DMS114 treated with DMSO at 0.1 percent for 48 hours (cell line): ENCODE results near the gene OTOR.

Experiments used
- DNase-seq: peaks from one replicate; lab custom pipeline; 2025; ENCODE audit not compliant: unreplicated experiment; lab: John Stamatoyannopoulos, UW

Gene OTOR, protein sequence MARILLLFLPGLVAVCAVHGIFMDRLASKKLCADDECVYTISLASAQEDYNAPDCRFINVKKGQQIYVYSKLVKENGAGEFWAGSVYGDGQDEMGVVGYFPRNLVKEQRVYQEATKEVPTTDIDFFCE

DNA sequence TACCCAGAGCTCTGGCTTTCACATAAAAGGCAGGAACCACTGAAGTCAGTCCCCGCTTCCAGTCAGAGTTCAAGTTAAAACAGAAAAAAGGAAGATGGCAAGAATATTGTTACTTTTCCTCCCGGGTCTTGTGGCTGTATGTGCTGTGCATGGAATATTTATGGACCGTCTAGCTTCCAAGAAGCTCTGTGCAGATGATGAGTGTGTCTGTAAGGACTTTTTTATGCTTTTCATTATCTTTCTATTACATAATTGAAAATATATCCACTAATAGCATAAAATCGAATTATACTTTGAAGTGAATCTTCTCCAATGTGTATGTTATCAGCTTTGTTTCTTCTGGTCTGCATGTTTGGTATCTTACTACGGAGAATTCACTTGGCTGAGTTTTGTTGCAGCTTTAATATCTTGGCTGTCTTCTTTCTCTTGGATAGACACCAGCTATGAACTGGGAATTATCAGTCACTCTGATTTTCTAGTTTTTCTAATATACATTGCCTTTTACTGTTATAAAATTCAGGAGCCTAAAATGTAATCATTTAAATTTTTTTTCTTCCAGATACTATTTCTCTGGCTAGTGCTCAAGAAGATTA lies at the start of gene OTOR:
Gene OTOR (plus strand): TSS at position 51 of the 593 bp plus-strand sequence. CDS start 44 bp downstream, at position 95.
- DNase-seq, result no peak

DNA sequence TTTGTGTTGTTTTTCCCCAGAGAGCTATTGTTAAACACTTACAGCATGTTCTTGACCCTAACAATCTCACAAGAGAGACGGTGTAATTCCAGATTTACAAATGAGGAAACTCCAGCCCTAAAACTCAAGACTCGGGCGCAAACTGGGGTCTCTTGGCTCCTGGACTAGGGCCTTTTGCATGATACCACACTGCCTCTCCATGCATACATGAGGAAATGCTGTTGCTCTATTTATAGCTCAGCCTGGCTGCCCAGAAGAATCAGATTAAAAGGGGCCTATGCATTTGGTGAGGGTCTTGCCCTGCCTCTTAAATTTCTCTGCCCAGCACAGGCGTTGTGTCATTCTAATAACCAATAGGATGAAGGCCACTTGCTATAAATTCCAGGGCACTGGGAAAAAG lies 48.9 kb upstream of the OTOR start:
- no peak for DNase-seq

DNA sequence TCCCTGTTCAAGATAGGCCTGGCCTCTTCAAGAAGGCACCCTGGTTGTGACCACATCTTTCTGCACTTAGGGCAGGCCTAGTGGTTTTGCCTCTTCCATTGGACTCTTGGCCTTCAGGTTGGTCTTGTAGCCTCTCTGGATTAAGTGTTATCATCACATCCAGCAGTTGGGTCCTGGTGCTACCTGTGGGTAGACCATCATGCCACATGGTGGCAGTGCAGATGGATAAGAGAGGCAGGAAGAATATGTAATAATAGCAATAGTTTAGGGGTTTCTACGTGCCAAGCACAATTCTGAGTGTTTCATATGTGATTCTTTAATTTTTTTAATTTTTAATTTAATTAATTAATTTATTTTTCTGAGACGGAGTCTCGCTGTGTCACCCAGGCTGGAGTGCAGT lies 46.9 kb upstream of the OTOR start:
- DNase-seq, result no peak

DNA sequence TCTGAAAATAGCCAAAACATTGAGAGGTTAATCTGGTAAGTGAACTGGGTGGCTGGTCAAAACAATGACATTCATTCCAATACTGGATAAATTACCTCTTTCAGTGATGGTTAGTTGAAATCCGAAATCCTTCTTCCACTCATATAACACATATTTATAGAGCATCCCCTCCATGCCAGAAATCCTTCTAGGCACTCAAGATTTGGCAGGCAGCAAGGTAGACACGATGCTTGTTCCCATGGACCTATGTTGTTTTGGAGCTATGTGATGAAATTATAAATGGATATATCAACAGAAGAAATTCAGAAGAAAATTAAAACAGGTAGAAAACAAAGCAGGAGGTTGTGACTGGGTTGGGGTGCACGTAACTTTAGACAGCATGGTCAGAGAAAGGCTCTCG lies 44.6 kb upstream of the OTOR start:
- DNase-seq, result no peak

DNA sequence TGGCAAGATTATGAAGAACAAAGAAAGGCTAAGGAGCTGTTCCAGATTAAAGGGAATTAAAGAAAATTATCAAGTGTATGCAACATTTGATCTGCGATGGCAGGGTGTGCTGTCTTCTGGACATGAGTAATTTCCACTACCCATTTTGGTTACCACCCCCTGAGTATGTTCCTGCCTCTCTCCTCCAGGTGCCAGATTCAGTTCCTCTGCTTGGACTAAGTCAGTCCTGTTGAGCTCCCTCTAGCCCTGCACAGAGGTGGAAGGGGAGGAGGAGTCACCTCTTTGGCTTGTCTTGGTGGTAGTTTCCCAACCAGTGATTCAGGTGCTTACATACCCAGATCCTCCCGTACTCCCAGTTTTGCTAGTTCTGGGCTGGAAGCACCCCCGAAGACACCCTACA lies 40.5 kb upstream of the OTOR start:
- no peak for DNase-seq

DNA sequence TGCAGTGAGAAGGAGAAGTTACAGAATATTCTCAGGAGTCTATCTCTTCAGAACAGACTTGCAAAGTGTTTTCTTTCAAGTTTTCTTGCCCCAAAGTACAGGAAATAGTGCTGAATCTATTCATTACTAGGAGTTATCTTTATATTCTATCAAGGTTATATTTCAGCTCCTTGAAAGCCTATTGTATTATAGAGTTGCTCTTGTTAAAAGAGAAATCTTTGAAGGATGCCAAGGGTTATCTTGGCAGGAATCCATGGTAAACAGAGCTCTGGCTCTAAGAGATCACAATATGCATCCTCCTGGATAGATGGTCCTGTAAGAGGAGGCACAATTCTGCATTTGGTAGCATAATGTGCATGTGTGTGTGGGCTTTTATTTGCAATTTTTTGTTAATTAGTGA lies 39.6 kb upstream of the OTOR start:
- no peak for DNase-seq

DNA sequence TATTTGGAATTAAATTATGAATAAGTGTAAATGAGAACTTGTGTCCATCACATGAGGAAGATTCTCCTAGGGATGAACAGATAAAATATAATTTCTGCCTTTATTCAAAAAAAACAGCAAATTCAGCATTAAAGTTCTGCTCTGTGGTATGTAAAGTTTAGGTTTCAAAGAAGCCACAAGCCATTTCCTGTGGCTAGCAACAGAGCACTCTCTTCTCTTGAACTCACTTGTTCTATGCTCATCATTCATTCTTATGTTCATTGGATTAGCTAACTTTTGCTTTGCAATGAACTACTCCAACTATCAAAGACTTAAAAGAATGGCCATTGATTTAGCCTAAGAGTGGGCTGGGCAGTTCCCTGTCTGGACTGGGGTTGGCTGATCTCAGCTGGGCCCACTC lies 39.1 kb upstream of the OTOR start:
- DNase-seq, result no peak

DNA sequence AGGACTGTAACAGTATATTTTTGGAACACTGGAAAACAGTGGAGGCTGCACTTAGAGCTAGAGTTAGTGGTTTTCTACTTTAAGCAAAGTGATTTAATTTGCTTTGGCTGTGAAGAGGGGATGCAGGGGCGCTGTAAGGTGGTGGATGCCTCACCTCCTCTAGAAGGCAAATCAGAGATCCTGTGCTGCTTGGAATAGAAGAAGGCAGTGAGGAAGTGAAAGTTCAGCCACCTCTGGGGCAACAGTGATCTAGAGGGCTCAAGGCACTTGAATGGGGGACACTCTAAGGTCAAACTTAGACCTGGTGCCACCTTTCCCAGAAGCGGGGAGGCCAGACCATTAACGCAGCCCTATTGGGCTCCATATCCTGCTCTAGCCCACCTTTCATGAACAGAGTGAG lies 37.4 kb upstream of the OTOR start:
- no peak for DNase-seq

DNA sequence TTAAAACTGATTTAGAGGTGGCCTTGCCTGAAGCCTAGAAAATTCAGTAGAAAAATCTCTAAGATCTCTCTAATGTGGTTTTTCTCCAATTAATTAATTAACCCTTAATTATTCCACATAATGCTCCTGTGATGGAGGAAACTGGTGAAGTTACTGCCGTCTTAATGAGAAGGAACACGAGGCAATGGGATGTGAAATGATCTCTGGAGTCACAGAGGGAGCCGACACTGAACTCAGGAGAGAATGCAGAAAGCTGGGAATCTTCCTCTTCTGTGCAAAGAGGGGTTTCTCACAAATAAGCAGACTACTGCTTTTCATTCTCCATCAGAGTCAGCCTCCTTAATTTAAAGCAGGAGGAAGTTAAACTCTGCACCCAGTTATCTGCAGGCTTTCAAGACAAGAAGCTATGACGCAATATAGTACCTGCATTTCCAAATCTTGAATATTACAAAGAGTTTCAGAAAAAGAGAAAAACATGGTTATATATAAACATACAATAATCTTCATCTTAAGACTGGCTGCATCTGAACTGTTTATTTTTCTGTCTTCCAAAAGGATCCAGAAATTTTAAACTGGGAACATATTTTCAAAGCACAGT lies 36.4 kb upstream of the OTOR start:
- no peak for DNase-seq

DNA sequence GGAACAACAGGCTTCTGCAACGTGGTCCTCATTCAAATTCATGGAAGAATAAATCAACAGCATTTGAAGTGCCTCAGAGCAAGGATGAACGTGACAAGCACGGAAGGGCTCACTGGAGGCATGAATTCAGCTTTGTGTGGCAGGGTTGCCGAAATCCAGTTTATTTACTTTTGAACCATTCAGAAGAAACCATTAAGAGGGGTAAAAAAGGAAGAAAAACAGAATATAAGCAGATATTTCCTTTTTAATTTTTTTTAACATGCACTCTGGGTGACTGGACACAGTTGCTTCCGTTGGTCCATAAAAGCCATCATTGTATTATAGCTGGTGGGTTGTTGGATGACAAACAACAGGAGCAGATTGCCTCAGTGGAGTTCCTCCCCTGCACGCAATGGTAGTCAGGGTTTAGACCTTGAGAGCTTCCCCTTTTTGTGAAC lies 35.6 kb upstream of the OTOR start:
- DNase-seq, result no peak

DNA sequence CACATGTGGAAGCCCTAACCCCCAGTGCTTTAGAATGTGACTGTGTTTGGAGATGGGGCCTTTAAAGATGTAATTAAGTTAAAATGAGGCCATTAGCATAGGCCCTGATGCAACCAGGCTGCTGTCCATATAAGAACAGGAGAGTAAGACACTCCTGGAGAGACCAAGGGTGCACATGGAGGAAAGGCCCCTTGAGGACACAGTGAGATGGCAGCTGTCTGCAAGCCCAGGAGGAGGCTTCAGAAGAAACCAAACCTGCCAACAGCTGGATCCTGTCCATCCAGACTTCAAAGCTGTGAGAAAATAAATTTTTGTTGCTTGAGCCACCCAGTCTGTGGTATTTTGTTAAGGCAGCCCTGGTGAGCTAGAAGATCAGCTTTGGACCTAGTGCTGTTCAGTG lies 35.1 kb upstream of the OTOR start:
- DNase-seq, result no peak

DNA sequence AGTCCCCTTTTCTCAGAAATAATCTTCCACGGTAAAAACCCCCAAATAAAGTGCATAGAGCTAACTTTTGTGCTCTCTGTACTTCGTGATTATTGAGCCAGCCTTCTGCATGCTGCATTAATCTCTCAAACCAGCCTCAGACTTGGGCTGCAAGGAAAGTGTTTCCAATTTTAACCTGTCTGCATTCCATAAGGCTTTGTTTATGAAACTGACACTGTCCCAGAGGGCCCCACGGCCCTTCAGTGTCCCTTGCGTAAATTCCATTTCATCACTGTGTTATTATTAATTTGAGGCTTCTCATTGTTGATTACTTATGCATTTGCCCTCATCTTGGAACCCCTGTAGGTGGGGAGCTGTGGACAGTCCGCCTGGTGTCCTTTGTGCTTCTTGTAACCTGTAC lies 33.9 kb upstream of the OTOR start:
- no peak for DNase-seq

DNA sequence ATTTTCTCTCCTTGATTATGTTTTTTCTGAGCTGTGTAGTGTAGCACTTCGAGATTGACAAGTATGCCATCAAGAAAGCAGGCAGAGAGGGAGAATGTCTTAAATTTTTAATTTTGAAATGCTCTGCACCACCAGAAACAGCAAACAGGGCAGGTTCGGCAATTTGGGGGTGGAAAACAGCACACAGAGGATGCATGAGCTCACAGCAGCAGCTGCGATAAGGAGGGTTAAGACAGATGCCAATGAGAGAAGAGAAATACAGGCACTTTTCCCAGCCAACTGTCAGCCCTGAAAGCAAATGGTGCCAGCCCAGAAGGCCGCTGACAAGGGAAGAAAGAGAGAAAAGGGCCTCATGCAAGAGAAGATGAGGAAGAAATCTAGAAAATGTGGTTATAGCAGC lies 33.4 kb upstream of the OTOR start:
- no peak for DNase-seq

DNA sequence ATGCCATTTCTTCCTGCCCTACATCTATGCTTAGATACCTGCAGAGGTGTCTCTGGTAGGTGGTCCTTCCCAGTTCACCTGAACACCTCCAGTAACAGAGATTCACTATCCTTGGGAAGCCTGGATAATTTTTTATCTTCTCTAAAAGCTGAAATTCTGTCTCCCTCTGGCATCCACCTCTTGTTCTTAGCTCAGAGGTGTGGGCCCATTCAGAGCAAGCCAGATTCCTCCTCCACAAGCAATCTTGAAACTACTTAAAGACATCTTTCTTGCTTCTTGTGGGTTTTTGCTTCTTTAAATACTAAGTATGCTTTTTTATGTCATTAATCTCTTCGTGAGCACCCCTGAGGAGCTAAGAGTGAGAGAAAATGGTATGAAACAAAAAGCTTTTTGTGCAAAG lies 28.7 kb upstream of the OTOR start:
- no peak for DNase-seq

DNA sequence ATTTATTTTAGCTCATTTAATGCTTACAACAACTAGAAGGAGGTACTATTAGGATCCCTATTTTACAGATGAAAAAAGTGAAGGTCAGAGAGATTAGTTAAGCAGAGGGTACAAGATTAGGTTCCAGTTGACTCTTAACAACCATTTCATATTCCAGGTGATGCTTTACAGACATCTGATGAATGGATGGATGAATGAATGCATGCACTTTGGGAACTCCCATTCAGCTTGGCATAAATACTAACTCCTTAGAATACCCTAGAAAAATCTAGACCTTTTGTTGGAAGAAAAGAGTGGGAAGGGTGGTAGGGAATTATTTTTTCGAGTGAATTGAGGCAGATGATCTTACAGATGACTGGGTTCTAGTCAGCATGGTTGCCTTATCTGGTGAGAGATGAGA lies 19.1 kb upstream of the OTOR start:
- DNase-seq, result no peak

DNA sequence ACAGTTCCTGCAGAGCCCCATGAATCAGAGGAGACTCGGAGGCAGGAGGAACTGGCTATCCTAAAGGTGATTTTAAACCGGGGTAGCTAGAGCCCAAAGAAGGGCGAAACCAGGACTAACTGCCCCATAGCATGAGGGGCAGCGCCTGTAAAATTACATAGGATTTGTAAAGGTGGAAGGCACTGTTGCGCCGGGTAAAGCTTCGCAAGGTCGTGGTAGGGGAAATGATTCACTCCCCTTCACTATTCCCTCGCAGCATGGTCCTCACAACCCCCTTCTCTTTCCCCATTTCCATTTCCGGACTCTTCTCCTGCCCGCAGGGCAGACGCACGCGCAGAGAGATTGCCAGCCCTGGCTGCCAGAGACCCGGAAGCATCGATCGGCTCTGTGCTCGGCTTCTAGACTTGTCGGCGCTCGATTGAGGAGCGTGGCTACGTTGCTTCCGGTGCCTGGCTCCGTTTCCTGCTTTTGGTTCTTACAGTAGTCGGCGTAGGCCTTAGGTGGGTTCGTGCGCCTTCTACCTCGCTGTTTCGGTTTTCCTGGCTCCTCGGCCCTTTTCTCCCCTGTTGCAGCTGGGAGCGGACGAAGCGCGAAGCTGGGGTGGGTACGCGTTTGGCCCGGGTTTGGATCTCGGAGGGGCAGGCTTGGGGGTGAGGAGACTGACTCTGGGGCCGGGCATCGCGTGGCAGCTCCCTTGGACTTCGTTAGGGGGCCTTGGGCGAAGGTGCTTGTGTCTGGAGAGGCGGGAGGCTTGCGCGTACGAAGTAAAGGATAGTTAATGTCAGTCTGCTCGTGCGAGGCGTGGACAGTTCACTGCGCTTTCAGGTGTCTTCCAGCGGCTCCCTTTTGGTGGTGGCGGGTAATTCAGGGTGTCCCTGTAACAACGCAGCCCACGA lies 18.3 kb upstream of the OTOR start, which contains the start of gene SNRPB2:
Gene SNRPB2 (plus strand): TSS at position 462 of the 896 bp plus-strand sequence. CDS start 1,677 bp downstream, outside the sequence.
- peak; percentile 86 for DNase-seq

DNA sequence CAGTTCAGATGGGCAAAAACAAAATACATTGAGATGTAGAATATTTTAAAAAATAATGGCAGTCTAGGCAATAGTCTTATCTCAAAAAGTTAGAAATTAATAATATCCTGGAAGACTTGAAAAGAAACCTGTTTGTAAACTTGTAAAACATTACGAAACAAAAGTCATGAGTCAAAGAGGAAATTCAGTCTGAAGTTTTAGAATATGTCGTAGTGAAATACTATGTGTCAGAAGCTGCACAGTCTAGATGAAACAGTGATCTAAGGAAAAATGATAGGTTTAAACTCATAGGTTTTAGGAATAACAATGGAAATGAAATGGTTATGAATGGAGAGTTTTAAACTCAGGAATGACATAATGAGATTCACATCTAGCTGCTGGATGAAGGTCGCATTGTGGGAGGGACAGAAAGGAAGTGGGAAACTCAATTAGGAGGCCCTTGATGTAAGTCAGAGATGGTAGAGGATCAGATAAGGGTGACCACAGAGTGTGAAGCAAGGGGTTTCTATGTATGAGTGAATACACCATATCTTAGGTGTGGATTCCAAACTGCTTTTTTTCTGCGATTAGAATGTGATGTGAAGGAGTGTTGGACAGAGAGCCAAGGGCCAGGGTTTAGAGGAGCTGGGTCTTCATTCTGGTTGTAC lies 15.5 kb upstream of the OTOR start:
- no peak for DNase-seq

DNA sequence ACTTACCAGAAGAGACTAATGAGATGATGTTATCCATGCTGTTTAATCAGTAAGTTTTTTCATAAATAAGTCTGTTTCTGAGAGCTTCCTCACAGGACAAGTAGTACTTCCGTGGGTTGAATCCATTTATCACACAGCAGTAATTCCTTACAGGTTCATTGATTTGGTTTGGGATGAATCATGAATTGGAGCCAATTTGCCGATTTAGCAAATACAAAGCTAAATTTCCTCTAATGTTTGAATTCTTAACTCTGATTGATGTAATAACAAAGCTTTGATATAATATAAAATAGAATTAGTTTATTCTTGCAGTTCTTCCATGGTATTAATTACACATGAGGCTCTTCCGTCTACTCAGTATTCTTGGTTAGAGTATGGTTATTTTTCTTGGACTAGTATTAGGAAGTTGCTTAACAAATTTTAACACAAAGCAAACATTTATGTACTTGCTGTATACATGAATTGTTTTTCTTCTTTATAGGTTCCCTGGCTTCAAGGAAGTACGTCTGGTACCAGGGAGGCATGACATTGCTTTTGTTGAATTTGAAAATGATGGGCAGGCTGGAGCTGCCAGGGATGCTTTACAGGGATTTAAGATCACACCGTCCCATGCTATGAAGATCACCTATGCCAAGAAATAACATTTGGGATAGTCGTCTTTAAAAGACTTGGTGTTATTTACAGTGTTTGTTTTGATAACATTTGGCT lies 7.6 kb upstream of the OTOR start:
- no peak for DNase-seq

DNA sequence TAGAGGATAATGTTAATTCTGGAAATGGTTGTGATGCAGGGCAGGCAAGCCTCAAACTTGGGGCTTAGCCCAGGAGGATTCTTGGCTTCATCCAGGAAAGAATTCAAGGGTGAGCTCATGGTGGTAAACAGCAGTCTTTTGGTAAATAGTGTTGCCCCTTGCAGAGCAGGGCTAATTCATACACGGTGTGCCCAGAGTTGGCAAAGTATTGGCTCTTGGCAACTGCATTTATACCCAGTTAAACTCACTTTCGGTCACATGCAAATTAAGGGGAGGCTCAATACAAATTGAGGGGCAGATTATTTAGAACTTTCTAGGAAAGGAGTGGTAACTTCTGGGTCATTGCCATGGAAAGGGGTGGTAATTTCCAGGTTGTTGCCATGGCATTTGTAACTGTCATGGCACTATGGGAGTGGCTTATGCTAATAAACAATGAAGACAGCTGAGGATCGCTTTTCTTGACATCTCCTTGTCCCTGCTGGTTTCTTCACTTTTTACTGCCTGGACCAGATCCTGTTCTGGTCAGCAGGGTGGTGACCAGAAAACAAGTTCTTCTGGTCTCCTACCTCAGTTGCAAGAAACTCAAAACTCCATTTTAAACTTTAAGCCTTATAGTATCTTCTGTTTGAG lies 3.9 kb upstream of the OTOR start:
- no peak for DNase-seq

DNA sequence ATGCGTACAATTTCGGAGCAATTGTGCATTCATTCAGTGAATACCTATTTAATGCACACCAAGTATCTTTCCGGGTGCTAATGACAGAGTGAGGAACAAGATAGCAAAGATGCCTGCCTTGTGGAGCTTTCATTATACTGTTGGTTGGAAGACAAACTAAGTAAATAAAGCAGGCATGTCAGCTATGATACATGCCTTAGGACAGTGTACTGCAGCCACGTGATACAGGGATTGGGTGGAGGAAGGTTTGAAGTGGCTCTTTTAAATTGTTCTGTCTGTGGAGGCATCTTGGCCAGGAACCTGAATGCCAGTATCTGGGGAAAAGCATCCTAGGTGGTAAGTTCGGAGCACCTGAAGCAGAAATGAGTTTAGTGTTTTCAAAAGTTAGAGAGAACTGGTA lies 3.0 kb upstream of the OTOR start:
- no peak for DNase-seq
